Jurkat, Clone E6-1 (cell line): ENCODE data around the gene CER1. TPM values are rescaled to one million over a fixed set of nuclear protein-coding genes. Genes with fewer than 3 reads are reported as not detected.

Source experiments
- DNase-seq: peaks from one replicate; pipeline ENCODE4 v3.0.0-alpha.2; 2011; ENCODE audit warnings: low read depth, low spot score
- H3K4me3 ChIP-seq: 2 replicates; pipeline ENCODE4 v1.5.1; 2011; ENCODE audit warnings: mild to moderate bottlenecking, low read length, control low read depth, moderate library complexity
- polyA plus RNA-seq: library from polyadenylated mRNA; unstranded; fragments of >200 nt; gene quantifications from one replicate; pipeline ENCODE4 v1.2.1, GENCODE V29; 2012; ENCODE audit warnings: missing spikeins; ENCODE audit not compliant: insufficient read length, insufficient read depth

Gene CER1, protein sequence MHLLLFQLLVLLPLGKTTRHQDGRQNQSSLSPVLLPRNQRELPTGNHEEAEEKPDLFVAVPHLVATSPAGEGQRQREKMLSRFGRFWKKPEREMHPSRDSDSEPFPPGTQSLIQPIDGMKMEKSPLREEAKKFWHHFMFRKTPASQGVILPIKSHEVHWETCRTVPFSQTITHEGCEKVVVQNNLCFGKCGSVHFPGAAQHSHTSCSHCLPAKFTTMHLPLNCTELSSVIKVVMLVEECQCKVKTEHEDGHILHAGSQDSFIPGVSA
- not detected for polyA plus RNA-seq

DNA sequence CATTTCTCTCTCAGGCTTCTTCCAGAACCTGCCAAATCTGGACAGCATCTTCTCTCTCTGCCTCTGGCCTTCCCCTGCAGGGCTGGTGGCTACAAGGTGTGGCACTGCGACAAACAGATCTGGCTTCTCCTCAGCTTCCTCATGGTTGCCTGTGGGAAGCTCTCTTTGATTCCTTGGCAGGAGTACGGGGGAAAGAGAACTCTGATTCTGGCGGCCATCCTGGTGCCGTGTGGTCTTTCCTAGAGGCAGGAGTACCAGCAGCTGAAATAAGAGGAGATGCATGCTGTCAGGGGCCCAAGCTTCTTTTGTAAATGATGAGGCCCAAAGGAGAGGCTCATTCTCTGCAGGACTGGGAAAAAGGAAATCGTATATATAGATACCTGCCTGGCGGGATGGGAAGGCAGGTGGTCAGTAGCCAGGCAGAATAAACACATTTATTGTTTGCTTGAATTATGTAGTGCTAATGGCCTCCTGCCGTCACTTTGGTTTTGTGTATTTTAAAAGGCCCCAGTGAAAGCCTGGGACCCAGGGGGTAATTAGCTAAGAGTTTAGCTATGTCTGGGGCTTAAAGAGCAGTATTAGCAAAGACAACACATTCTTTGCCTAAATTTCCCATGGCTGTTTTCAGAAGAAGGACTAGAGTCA is at the start of gene CER1:
CER1 (minus strand) TSS at position 343 of the 645 bp plus-strand sequence; CDS start at position 282, 61 bp downstream.
- no peak within 1 kb of the TSS for H3K4me3 ChIP-seq

DNA sequence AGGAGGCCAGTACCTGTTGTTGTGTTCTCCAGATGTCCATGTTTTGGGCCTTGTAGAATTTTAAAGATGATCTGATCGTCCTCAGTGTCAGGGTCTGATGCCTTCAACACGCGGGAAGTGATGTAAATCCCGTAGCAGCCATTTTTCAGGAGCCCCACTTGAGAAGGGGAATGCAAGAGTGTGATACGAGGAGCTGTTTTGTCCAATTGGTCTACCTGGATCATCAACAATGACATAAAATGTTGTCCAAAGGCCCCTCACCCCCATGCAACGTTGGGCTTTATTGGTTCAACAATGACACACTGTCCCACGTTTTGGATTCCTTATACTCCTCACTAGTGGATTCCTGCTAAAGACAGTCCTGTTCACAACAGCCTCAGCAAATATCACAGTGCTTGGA is 48.1 kb upstream of the CER1 start:
- DNase-seq = no peak
- no peak overlapping the region for H3K4me3 ChIP-seq

More for the DNA sequence above, at the start of gene CER1:
- DNase-seq = no peak

DNA sequence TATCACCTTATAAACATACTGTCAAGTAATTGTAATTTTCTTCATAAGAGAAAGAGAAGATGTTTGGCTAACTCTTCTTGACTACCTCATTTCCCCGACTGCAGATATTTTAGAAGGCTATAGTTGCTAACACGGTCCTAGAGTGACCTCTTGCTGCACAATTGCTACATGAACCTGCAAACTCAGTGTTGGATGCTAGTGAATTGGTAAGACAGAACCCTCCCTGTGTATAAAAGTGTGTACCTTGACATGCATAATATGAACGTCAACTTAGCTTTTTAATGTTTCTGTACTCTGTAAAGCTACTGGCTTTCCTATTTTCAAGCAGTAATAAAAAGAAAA is 46.7 kb upstream of the CER1 start:
- DNase-seq = no peak
- no peak overlapping the region for H3K4me3 ChIP-seq

DNA sequence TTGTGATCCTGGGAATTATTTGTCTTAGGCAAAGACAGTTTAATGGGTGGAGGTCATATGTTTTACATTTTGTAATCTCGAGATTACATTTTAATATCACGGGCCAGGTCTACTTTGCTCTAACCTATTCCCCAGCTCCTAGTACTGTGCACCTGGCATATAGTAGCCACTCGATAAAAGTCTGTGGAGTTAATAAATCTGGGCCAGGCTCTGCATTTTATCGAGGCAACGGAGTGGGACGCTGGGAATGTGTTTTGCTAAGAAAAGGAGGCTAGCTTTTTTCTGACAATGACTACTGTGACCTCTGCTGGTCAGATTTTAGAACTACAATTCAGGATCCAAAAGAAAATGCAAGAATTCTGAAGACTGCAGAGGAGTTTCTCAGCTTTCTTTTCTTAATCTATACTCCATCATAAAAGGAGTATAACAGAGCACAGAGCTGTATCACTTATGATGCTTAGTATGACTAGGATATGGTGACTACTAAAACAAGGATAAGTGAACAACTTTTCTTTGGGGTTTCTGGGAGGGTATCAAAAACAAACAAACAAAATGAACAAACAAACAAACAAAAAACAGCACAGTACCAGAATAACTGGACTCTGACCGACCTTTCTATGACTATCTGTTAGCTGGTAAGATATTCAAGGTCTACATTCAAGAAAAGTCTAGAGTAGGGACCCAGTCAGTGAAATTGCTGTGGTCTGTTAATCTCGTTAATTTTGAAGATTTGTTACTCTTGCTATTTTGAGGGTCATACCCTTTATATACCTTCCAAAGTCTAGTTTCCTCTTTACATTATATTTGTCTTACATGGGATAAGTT is 46.1 kb upstream of the CER1 start:
- DNase-seq = peak; percentile 32
- H3K4me3 ChIP-seq = no peak overlapping the region

DNA sequence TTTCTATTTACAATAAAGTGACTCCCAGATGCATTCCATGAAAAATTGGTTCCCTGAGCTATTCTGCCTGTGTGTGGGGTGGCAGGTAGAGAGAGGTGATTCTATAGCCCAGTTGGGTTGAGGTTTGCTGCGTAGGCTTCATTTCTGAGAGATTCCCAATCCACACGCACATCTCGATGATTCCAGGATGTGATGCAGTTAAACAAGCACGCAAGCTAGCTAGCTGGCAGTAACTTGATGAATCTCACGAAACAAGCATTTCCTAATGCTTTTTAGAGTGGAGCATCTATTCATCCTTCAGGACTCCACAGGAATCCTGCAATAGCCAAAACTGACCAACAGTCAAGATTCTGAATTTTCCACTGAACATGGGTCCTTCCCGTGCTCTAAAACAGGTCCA is 43.8 kb upstream of the CER1 start:
- no peak overlapping the region for H3K4me3 ChIP-seq
- DNase-seq = no peak

DNA sequence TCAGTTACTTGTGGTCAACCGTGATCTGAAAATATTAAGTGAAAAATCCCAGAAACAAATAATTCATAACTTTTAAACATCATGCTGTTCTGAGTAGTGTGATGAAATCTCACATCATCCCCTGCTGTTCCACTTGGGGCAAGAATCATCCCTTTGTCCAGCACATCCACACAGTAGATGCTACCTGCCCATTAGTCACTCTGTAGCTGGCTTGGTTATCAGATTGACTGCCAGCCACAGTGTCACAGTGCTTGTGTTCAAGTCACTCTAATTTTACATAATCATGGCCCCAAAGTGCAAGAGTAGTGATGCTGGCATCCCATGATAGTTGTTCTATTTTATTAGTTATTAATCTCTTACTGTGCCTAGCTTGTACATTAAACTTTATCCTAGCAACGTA is 39.1 kb upstream of the CER1 start:
- no peak overlapping the region for H3K4me3 ChIP-seq
- no peak for DNase-seq

DNA sequence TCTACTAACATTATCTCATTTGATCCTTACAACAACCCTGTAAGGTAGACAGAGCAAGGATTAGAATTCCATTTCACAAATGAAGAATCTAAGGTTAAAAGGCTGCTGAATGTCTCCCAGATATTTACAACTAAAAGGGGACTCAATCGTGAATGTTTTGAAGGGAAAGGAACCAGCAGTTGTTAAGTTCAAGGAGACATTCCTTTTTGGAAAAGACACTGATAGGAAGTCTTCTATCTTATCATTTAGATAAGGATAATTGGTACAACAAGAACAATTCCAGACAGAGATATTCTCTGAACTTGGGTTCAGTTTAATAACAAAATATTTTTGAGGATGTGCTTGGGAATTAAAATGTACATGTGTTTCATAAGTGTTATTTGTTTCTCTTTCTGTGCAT is 37.5 kb upstream of the CER1 start:
- H3K4me3 ChIP-seq = no peak overlapping the region
- DNase-seq = no peak

DNA sequence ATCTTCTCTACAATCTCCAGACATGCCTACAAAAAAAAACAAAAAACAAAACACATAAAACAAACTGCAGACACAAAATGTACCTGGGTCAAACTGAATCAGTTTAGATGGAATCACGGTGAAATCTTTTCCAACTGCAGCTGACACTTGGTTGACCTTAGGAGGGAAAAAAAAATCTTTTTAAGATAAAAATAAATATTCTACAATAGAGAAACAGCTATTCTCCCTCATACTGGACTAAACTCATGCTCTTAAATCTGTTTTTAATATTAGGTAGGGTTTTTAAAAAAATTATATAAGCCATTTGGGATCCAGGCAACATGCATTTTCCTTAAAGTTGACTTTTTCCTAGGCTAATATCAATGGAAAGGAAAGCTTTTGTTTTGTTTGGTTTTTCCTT is 33.8 kb upstream of the CER1 start:
- DNase-seq = no peak

DNA sequence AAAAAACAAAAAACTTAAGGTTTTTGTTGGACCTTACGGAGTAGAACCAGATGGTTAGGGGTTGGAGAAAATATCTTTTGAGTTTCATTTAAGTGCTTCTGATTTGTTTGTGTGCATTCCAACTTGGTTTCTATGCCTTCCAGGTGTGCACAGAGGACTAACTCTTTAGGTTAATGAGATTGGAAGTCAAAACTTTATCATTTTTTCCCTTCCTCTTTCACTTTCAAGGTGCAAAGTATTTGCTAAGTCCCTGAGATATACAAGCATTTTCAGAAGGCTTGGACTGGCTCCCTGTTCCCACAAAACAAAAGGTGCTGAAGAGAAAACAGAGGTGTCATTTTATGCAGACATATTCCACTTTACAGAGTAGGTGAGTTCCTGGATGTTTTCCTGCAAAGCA is 30.3 kb upstream of the CER1 start:
- no peak overlapping the region for H3K4me3 ChIP-seq
- no peak for DNase-seq

More for the DNA sequence above, 33.8 kb upstream of the CER1 start:
- H3K4me3 ChIP-seq = no peak overlapping the region

DNA sequence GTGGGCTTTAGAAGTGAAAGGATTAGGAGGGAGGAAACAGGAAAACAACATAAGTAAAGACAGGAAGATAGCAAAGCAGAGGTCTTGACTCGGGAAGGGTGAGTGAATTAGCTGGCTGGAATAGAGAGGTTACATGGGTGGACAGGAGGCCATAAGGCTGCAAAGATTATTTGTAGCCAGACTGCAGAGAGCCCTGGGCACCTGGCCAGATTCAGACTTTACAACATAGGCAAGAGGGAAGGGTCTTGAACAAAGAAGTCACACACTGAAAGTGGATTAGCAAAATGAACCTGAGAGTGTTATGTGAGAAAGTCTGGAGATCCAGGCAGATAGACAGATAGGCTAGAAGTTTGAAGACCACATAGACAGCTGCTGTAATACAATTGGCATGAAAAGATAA is 29.7 kb upstream of the CER1 start:
- DNase-seq = no peak
- no peak overlapping the region for H3K4me3 ChIP-seq

DNA sequence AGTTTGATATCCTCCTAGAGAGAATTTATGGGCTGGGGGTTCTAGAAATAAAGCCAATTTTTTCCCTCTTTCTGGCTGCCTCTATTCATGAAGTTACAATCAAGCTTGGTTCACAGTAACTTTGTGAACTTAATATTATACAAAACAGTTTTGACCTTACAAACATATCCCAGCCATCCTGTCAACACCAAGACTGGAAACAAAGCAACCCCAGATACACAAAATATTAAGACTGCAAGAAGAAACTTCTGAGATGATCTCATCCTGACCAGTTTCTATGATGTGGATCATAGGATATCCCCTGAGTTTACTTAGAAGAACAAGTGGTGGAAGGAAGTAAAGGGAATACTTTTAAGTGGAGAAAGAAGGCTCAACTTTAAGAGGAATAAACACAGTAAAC is 28.3 kb upstream of the CER1 start:
- H3K4me3 ChIP-seq = no peak overlapping the region
- DNase-seq = no peak

DNA sequence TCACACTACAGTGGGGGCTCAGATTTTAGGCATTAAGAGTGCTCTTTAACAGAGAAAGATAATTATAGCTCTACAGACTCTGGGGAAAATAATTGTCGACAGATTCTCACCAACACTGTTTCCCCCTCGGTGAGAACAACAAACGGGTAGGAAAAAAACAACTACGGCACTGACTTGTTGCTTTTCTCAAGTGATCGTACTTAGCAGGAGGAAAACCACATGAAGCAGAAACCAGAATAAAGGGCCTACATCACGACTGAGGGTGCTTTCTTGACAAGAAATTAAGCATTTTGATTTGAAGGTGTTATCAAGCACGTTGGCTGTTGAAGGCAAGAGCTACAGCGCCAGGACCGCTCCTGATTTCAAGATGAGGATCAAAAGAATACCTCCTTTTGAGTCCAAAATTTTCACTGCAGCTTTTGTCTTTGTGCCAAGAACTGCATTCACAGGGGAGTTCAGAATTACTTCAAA is 27.2 kb upstream of the CER1 start:
- DNase-seq = peak; percentile 51
- no peak overlapping the region for H3K4me3 ChIP-seq

DNA sequence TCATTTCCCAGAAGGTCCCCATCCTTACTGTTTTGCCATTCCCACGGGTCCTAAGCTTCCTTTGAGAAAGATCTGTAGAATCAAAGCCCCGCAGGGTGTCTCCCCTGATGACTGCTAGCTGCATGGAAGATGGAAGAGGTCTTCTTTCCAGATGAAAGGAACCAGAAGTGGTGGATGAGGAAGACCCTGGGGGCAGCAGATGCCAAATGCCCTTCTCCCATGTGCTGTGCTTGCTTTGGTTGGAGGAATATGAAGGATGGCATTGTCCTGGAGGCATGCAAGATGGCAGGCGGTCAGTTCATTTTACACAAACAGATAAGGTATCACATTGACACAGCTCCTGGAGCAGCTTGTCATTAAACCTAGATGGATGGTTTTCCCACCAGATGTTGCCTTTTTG is 25.8 kb upstream of the CER1 start:
- H3K4me3 ChIP-seq = no peak overlapping the region
- DNase-seq = no peak

DNA sequence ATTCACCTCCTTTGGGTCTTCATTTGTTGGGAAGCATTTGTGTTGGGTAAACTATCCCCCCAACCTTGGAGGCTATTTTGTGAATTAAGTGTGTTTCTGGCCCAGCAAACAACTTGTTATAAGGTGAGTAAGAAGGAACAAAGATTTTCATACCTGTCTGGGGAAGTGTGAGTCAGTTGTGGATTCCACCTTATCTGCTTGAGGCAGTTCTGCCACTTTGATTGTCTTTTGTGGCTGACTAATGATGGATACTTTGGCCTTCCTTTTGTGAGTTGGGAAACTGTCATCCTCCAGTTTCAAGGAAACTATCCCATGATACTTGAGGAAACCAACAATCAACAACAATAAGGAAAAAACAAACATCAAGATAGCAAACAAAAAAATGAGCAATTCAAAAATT is 24.6 kb upstream of the CER1 start:
- H3K4me3 ChIP-seq = no peak overlapping the region
- no peak for DNase-seq

DNA sequence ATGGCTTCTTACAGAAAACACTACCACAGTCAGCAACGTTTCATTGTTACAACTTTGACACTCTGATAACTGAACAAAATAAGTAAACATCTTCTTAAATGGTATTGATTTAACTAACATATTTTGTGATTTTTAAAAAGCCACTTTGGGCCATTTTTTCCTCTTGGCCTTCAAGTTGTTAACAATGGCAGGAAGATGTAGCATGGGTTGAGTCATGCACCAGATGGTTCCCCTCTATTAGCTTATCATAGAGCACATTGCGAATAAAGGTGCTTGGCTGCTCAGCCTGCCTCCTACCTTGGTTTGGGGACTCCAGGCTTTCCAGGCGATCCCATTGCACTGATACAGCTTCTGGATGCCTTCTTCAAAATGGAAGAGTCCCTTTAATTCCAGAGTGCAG is 24.1 kb upstream of the CER1 start:
- H3K4me3 ChIP-seq = no peak overlapping the region
- DNase-seq = no peak

DNA sequence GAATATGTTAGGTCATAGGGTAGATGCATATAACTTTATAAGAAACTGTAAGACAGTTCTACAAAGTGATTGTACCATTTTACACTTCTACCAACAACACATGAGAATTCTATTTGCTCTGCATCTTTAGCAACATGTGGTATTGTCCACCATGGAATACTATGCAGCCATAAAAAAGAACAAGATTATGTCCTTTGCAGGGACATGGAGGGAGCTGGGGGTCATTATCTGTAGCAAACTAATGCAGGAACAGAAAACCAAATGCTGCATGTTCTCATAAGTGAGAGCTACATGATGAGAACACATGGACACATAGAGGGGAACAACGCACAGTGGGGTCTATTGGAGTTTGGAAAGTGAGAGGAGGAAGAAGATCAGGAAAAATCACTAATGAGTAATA is 22.2 kb upstream of the CER1 start:
- no peak overlapping the region for H3K4me3 ChIP-seq

DNA sequence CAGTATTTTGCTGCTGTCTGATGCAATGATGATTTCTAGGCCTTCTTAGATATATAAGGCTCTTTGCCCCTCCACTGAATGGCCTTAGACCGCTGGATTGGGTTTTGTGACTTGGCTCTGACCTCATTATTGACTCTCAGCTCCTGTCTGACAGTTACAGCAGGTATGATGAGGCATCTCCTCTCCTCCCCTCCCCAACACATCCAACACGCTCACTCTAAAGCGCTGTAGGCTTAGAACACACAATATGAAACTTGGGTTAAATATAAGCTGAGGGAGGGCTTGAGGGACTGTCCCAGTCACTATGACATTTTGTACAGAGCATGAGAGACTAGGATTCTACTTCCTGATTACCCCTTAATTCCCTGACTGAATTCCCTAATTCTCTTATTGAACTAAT is 18.8 kb upstream of the CER1 start:
- no peak for DNase-seq
- no peak overlapping the region for H3K4me3 ChIP-seq

More for the DNA sequence above, 22.2 kb upstream of the CER1 start:
- no peak for DNase-seq

DNA sequence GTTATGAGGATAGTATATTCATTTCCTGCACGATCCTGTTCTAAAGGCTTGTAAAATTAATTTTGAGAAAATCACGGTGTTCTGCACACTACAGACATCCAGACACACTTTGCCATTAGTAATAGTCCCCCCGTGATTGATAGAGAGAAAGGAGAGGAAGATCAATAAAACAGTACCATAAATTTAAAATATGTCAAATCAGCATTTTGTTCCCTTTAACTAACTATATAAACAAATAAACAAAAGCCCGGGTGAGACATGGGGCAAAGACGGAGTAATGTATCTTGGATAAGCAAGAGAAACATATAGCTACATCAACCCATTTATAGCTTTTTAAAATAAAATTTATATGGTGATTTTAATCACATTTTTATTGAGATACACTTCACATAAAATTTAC is 10.6 kb upstream of the CER1 start:
- DNase-seq = no peak
- H3K4me3 ChIP-seq = no peak overlapping the region

DNA sequence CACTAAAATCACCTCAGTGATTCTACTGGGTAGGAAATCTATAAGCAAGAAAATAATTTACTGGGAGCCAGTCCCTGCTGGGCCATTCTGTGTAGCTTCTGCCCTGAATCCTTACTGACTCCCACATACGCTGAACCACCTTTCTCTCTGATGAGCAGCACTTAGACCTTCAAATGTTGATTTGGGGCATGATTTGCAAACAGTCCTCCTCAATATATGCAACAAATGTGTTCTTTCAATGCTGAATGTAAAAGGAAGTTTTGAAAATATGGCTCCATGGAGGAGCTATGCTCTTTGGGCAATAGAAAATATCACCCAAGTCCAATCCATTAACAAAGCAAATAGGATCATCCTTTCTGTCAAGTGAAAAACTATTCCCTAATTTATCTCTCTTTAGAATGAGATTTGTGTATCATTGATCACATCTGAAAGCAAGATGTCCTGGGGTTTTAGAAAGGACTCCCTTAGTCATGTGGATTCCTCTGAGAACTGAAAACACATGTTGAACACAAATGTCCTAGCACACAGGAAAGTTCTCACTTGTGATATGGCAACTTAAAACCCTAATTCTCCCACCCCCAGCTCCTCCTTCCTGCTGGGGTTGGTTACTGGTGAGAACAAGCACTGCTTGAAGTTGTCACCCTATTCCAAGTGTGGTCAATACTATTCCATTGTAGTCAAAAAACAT is 8.9 kb upstream of the CER1 start:
- DNase-seq = no peak
- H3K4me3 ChIP-seq = no peak overlapping the region

DNA sequence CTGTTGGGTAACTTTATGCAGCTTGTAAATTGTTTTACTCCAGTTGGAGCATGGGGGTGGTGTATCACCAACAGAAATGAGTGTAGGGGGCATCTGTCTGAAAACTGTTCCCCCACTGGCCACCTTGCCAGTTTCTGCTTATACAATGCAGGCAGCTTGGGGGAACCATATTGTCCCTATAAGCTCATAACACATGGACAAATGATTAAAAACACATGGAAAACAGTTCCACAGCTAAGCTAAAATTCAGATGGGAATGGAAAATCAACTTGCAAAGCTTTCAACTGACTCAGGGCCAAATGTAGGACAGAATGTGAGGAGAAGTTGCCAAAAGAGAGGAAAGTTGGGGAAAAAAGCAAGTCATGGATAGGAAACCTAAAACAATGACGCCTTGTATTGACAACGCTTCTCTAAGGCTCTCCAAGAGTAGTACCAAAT is 7.9 kb upstream of the CER1 start:
- no peak for DNase-seq
- no peak overlapping the region for H3K4me3 ChIP-seq
